T-helper 1 cell (primary cell): ENCODE measurements around the gene VWA5A.

ENCODE experiments used
- DNase-seq, 5 donors: peaks; one replicate each; pipeline ENCODE4 v3.0.0-alpha.2; 2012 to 2020

The VWA5A gene

GRCh38 chr11:124170801-124171586 is 55.7 kb downstream of the VWA5A start:
- DNase-seq = no peak

- DNase-seq = no peak
These were observed 56.9 kb downstream of the VWA5A start for GRCh38 chr11:124172101-124172500.

GRCh38 chr11:124172599-124172998 is 57.3 kb downstream of the VWA5A start:
- DNase-seq = no peak

GRCh38 chr11:124174001-124174583 is 58.8 kb downstream of the VWA5A start:
- DNase-seq = no peak

GRCh38 chr11:124176925-124177715 is 61.9 kb downstream of the VWA5A start:
- DNase-seq = no peak

- no peak for DNase-seq
These were observed 64.1 kb downstream of the VWA5A start for GRCh38 chr11:124179310-124179709.

- no peak for DNase-seq
These were observed 67.8 kb downstream of the VWA5A start, which contains the start of gene OR10D3 for GRCh38 chr11:124183068-124183467. OR10D3 (plus strand) TSS chr11:124183345; CDS start chr11:124185270, 1,925 bp downstream.

- no peak for DNase-seq
These were observed 75.3 kb downstream of the VWA5A start for GRCh38 chr11:124190298-124191139.

GRCh38 chr11:124193221-124194010 is 78.2 kb downstream of the VWA5A start:
- no peak for DNase-seq

GRCh38 chr11:124194293-124195188 is 79.3 kb downstream of the VWA5A start:
- DNase-seq = no peak

GRCh38 chr11:124195189-124195734 is 80.0 kb downstream of the VWA5A start:
- DNase-seq = peak in 2 of 5 donors; percentile 21 to 46
